Measurements from ENCODE around the gene MACROH2A1.

Gene MACROH2A1

DNA sequence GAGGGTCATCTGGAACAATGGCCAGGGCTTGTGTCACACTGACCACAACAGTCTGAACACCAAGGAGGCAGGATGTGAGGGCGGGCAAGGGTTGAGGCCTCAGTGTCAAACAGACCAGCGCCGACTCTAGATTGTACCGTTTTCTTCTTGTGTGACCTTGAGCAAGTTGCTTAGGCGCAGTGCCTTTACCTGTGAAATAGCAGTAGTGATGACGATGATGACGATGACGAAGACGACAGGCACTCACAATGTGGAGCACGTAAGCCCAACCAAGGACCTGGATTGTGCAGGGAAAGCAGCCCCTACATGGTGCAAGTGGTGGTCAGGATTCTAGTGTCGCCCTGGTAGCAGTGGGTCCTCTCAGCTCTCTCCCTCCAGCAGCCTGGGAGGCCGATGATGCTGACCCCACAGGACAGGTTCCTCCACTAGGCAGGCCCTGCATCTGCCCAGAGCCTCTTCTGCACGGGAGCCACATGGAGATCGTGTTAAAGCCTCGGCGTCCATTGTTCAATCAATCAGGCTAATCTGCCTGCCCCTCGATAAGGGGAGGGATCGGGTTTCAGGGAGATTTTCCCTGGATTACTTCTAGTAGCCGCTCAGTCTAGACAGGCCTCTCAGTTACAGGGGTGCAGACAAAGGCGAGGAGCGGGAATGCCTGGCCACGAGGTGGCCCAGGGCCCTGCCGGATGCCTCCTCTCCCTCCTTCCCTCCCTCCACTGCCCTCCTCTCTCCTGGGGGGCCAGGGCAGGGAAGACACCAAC is 91.7 kb downstream of the MACROH2A1 start:
- H3K4me1 Mint-ChIP-seq = peaks cover 73% of the 10 kb centered on the region
- H3K9me3 Mint-ChIP-seq = no peaks in the 10 kb centered on the region
- no peak overlapping the region for H3K4me3 Mint-ChIP-seq
- H3K27ac Mint-ChIP-seq = peak overlapping the region; percentile 24 to 65 (median 63)
- peaks cover 17% of the 10 kb centered on the region for H3K27me3 Mint-ChIP-seq (ENCODE audit: low read depth)
- TF ChIP-seq, protein P1, sequence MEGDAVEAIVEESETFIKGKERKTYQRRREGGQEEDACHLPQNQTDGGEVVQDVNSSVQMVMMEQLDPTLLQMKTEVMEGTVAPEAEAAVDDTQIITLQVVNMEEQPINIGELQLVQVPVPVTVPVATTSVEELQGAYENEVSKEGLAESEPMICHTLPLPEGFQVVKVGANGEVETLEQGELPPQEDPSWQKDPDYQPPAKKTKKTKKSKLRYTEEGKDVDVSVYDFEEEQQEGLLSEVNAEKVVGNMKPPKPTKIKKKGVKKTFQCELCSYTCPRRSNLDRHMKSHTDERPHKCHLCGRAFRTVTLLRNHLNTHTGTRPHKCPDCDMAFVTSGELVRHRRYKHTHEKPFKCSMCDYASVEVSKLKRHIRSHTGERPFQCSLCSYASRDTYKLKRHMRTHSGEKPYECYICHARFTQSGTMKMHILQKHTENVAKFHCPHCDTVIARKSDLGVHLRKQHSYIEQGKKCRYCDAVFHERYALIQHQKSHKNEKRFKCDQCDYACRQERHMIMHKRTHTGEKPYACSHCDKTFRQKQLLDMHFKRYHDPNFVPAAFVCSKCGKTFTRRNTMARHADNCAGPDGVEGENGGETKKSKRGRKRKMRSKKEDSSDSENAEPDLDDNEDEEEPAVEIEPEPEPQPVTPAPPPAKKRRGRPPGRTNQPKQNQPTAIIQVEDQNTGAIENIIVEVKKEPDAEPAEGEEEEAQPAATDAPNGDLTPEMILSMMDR (IDR thresholded peaks at IDR 0.05; ENCODE audit: unreplicated experiment in 3 of 3) = no peak
- no peaks in the 10 kb centered on the region for H3K36me3 Mint-ChIP-seq (ENCODE audit: low read depth)

DNA sequence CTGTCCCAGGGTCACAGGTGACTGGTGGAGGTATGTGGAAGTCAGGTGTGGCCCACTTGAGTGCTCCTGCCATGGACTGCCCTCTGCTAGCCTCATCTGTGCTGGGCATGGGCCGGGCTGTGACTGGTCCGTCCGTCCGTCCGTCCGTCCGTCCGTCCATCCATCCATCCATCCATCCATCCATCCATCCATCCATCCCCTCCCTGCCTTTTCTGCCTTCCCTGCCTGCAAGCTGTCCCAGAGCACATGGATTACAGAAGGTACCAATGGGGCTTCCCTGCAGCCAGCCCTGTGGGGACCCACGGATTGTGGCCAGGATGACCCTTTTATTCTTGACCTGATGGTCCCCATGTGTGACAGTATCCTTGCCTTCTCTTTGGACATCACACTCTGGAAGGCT is 92.5 kb downstream of the MACROH2A1 start:
- H3K36me3 Mint-ChIP-seq (ENCODE audit: low read depth) = no peaks in the 10 kb centered on the region
- no peaks in the 10 kb centered on the region for H3K9me3 Mint-ChIP-seq
- H3K27ac Mint-ChIP-seq = peak overlapping the region in 1 of 3 experiments; percentile 63
- H3K27me3 Mint-ChIP-seq (ENCODE audit: low read depth) = peaks cover 17% of the 10 kb centered on the region
- TF ChIP-seq, protein P1 (IDR thresholded peaks at IDR 0.05; ENCODE audit: unreplicated experiment in 3 of 3) = no peak
- no peak overlapping the region for H3K4me3 Mint-ChIP-seq
- H3K4me1 Mint-ChIP-seq = peaks cover 73% of the 10 kb centered on the region

DNA sequence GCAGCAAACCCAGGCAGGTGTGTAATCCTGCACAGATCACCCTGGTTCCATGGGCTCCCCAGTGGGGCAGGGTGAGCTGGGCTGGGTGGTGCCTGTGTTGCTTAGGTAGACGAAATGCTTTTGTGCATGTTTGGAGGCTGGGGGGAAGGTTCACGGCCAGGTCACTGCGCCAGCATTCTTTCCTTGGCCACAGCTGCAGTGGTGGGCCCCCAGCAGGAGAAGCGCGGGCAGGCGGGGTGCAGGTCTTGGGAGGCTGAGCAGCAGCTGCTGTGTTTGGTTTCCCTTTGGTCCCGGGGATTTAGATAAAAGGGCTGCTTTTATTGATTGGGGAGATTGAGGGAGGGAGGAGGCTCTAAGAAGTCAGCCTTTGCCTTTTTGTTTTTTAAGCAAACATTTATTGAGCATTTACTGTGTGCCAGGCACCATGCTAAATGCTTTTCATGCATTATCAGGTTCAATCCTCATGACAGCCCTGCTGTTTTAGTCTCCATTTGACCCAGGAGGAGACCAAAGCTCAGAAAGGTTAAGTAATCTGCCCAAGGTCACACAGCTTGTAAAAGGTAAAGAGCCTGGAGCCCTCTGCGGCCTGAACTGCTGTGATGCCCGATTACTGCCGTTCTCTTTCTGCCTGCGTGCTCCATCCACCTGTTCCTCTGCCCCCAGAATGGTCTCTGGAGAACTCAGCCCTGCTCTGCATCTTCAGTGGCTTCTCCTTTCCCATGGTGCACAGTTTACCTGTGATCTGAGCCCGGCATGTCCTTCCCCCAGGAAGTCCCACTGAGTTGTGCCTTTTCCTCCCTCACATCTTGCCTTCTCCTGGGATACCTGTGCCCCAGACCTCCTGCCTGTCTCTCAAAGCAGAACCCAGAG is 94.4 kb downstream of the MACROH2A1 start:
- Mint-ChIP-seq H3K27me3 (ENCODE audit: low read depth) (peaks cover 17% of the 10 kb centered on the region), H3K4me1 (peaks cover 69% of the 10 kb centered on the region), H3K9me3 (no peaks in the 10 kb centered on the region), H3K27ac (peak overlapping the region; percentile 76 to 87 (median 86)), H3K4me3 (peak overlapping the region; percentile 22 to 32 (median 27)), H3K36me3 (ENCODE audit: low read depth) (no peaks in the 10 kb centered on the region)
- TF ChIP-seq, protein P1 (IDR thresholded peaks at IDR 0.05; ENCODE audit: unreplicated experiment in 3 of 3) = no peak

DNA sequence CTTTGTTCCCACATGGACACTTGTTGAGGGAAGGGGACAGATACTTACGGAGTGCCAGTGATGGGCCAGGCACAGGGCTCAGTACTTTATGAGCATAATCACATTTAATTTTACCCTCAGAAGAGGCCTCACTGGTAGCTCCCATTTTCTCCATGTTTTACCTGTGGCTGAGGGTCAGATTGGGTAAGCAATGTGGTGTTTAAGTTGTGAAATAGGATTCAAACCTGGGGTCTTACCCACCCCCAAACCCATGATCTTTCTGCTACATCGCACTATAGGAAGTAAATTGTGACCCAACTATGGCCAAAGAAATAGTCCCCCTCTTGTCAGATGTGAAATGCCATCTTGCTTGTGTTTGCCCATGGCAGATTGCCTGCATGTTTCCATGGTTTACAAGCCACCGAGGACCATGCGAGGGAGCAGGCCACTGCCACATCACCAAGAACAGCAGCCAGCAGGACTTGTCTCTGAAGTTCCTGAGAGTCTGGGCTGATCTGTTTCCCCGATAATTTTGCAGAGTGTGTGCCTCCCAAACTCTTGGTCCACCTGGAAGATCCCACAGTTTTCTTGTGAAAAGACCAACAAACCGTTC is 95.4 kb downstream of the MACROH2A1 start:
- Mint-ChIP-seq H3K9me3 (no peaks in the 10 kb centered on the region), H3K4me3 (peak overlapping the region in 1 of 3 experiments; percentile 27), H3K27me3 (ENCODE audit: low read depth) (peaks cover 12% of the 10 kb centered on the region), H3K27ac (peak overlapping the region; percentile 76 to 87 (median 86)), H3K4me1 (peaks cover 60% of the 10 kb centered on the region), H3K36me3 (ENCODE audit: low read depth) (no peaks in the 10 kb centered on the region)
- TF ChIP-seq, protein P1 (IDR thresholded peaks at IDR 0.05; ENCODE audit: unreplicated experiment in 3 of 3) = no peak

DNA sequence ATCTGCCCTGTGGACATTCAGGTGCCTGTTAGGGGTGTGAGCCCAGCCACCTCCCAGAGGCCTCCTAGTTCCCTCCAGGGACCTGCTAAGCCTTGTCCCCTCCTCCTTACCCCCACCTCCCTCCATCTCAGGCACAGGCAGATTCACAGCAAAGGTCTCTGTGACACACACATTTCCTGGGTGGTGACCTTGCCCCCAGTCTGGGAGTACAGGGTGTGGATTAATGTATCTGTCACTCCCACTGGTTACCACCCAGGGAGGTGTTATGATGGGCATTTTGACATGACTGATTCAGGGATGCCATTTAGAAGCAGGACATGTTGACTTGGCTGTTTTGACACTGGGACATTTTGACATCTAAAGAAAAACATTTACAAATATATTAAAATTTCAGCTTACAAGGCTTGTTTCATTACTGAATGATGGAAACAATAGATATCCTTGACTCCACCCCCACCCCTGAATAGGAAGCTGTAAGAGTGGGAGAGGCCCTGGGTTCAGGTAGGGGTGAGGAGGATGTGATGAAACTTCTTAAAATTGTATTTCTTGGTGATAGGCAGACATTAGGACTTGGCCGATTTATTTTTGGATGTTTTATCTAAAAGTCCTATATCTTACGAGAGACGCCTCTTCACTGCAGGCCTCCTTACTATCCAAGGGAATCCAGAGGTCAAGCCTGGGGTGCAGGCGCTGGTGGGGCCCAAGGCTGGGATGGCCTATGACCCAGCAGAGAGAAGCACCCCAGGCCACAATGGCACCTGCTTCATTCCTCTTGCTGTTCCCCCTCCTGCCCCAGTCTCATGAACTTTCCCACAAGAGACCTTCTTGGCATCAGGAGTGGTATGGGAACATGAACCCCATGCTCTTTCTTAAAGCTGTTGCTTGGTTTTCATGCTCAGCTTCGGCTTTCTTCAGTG is 101.9 kb downstream of the MACROH2A1 start:
- TF ChIP-seq, protein P1 (IDR thresholded peaks at IDR 0.05; ENCODE audit: unreplicated experiment in 3 of 3) = no peak
- H3K27ac Mint-ChIP-seq = no peak overlapping the region
- H3K9me3 Mint-ChIP-seq = no peaks in the 10 kb centered on the region

More for the DNA sequence above, 101.9 kb downstream of the MACROH2A1 start:
- no peaks in the 10 kb centered on the region for H3K36me3 Mint-ChIP-seq (ENCODE audit: low read depth)
- no peak overlapping the region for H3K4me3 Mint-ChIP-seq
- H3K4me1 Mint-ChIP-seq = peaks cover 8% of the 10 kb centered on the region
- H3K27me3 Mint-ChIP-seq (ENCODE audit: low read depth) = peaks cover 4% of the 10 kb centered on the region
